GM18907 (cell line): ENCODE measurements around the gene ZNF362.
"Not testable (repeated sequence)": the region's sequence is repeated elsewhere in the genome, so short reads cannot be mapped to it uniquely, and the experiment has no call there.

Experiments used
- ATAC-seq: cut with Tn5 transposase; IDR thresholded peaks from one replicate; pipeline ENCODE4 v1.9.1; 2021; ENCODE audit warnings: mild to moderate bottlenecking, moderate library complexity; ENCODE audit not compliant: unreplicated experiment

Gene ZNF362

GRCh38 chr1:33302325-33302724 is 46.0 kb downstream of the ZNF362 start:
- no peak for ATAC-seq

- ATAC-seq, result no peak
Measured at GRCh38 chr1:33305016-33305415, 48.7 kb downstream of the ZNF362 start.

GRCh38 chr1:33305816-33306652 is 49.7 kb downstream of the ZNF362 start:
- ATAC-seq, result no peak

GRCh38 chr1:33306653-33307493 is 50.6 kb downstream of the ZNF362 start:
- ATAC-seq, result no peak

- ATAC-seq, result no peak
Measured at GRCh38 chr1:33307494-33307864, 51.2 kb downstream of the ZNF362 start.

GRCh38 chr1:33309351-33309750 is 53.1 kb downstream of the ZNF362 start:
- not testable (repeated sequence) for ATAC-seq

- ATAC-seq, result no peak
Measured at GRCh38 chr1:33310702-33311101, 54.4 kb downstream of the ZNF362 start.

GRCh38 chr1:33311706-33312412 is 55.6 kb downstream of the ZNF362 start:
- ATAC-seq, result no peak

GRCh38 chr1:33312413-33312749 is 56.1 kb downstream of the ZNF362 start:
- ATAC-seq, result no peak

- no peak for ATAC-seq
Measured at GRCh38 chr1:33314416-33314815, 58.1 kb downstream of the ZNF362 start.

- ATAC-seq, result no peak
Measured at GRCh38 chr1:33316601-33317000, 60.3 kb downstream of the ZNF362 start.

- no peak for ATAC-seq
Measured at GRCh38 chr1:33317354-33317753, 61.1 kb downstream of the ZNF362 start.

GRCh38 chr1:33317946-33318345 is 61.7 kb downstream of the ZNF362 start:
- no peak for ATAC-seq

- no peak for ATAC-seq
Measured at GRCh38 chr1:33319186-33319948, 63.1 kb downstream of the ZNF362 start.

GRCh38 chr1:33319949-33320618 is 63.8 kb downstream of the ZNF362 start:
- no peak for ATAC-seq

- no peak for ATAC-seq
Measured at GRCh38 chr1:33320619-33321165, 64.4 kb downstream of the ZNF362 start, which contains the start of gene A3GALT2. A3GALT2 (minus strand) TSS chr1:33321098; CDS start chr1:33321098, 0 bp downstream.

- no peak for ATAC-seq
Measured at GRCh38 chr1:33321178-33321577, 64.9 kb downstream of the ZNF362 start.

GRCh38 chr1:33322109-33322508 is 65.8 kb downstream of the ZNF362 start:
- no peak for ATAC-seq

GRCh38 chr1:33322870-33323585 is 66.7 kb downstream of the ZNF362 start:
- ATAC-seq, result no peak
